Measurements from ENCODE around the gene CTNND2. TPM values are rescaled to one million over a fixed set of nuclear protein-coding genes. Genes with fewer than 3 reads are reported as not detected.

Gene CTNND2
- total RNA-seq, 1 experiment from 2014 or later: not detected

GRCh38 chr5:11082404-11082945, 821.8 kb downstream of the CTNND2 start:
- no TSS peak for BruUV-seq (replicated peaks)
- no peak for TF ChIP-seq EZH2 (IDR thresholded peaks at IDR 0.05; ENCODE audit: borderline replicate concordance, low read depth, low read length, poor library complexity, severe bottlenecking)
- TF ChIP-seq, protein P1, sequence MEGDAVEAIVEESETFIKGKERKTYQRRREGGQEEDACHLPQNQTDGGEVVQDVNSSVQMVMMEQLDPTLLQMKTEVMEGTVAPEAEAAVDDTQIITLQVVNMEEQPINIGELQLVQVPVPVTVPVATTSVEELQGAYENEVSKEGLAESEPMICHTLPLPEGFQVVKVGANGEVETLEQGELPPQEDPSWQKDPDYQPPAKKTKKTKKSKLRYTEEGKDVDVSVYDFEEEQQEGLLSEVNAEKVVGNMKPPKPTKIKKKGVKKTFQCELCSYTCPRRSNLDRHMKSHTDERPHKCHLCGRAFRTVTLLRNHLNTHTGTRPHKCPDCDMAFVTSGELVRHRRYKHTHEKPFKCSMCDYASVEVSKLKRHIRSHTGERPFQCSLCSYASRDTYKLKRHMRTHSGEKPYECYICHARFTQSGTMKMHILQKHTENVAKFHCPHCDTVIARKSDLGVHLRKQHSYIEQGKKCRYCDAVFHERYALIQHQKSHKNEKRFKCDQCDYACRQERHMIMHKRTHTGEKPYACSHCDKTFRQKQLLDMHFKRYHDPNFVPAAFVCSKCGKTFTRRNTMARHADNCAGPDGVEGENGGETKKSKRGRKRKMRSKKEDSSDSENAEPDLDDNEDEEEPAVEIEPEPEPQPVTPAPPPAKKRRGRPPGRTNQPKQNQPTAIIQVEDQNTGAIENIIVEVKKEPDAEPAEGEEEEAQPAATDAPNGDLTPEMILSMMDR (conservative IDR thresholded peaks at IDR 0.05; ENCODE audit: low read depth, low read length): no peak
- no peak for DNase-seq (ENCODE audit: low spot score)
- no peaks in the 10 kb centered on the region for H3K36me3 ChIP-seq (ENCODE audit: insufficient read depth, low read length, poor library complexity, severe bottlenecking)
- CTCF ChIA-PET: no interaction called here
- no peaks in the 10 kb centered on the region for H3K4me1 ChIP-seq (ENCODE audit: insufficient read depth, low read length, poor library complexity, severe bottlenecking)
- no peak overlapping the region for H3K4me3 ChIP-seq (ENCODE audit: low read depth, low read length, poor library complexity, severe bottlenecking)
- POLR2A ChIA-PET (ENCODE audit: low non-redundant PET): no interaction called here
- no peaks in the 10 kb centered on the region for H3K9me3 ChIP-seq (ENCODE audit: low read depth, low read length, poor library complexity, severe bottlenecking)
- intact Hi-C loops (cut with micrococcal nuclease; ENCODE audit: unreplicated experiment): no loop called here
- H3K27ac ChIP-seq (ENCODE audit: low read depth, low read length, poor library complexity, severe bottlenecking): no peak overlapping the region
- peaks cover 14% of the 10 kb centered on the region for H3K27me3 ChIP-seq (replicated peaks; ENCODE audit: insufficient read depth, low read depth, low read length, poor library complexity)

DNA sequence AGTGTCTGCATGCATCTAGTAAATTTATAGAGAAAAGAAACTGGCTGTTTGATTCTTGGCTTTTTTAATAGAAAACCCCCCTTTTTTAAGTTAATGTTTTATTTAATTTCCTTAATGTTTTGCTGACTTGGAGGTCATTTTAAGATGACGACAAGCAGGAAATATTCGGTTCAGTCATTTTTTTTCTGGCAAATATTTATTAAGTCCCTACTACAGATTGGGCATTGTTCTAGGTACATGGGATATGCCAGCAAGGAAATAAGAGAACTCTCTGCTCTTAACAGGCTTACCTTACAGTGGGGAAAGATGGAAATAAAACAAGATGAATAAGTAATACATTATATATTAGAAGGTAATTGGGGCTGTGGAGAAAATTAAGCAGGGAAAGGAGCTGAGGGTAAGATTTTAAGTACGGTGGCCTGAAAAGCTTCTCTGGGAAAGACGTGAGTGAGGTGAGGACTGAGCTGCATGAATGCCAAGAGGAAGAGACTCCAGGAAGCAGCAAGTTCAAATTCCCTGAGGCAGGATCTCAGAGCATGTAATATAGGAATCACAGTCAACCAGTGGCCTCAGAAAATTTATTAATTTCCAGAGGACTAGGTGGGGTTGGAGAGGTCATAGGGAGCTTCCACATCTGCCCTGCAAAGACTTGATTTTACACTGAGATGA, 827.2 kb downstream of the CTNND2 start:
- no peaks in the 10 kb centered on the region for H3K36me3 ChIP-seq (ENCODE audit: insufficient read depth, low read length, poor library complexity, severe bottlenecking)
- no TSS peak for BruUV-seq (replicated peaks)
- TF ChIP-seq EZH2 (IDR thresholded peaks at IDR 0.05; ENCODE audit: borderline replicate concordance, low read depth, low read length, poor library complexity, severe bottlenecking): no peak
- H3K4me1 ChIP-seq (ENCODE audit: insufficient read depth, low read length, poor library complexity, severe bottlenecking): no peaks in the 10 kb centered on the region
- H3K9me3 ChIP-seq (ENCODE audit: low read depth, low read length, poor library complexity, severe bottlenecking): no peaks in the 10 kb centered on the region
- ChIA-PET CTCF (no interaction called here), POLR2A (ENCODE audit: low non-redundant PET) (no interaction called here)
- intact Hi-C loops (cut with micrococcal nuclease; ENCODE audit: unreplicated experiment): no loop called here
- peaks cover 59% of the 10 kb centered on the region for H3K27me3 ChIP-seq (replicated peaks; ENCODE audit: insufficient read depth, low read depth, low read length, poor library complexity)
- no peak for DNase-seq (ENCODE audit: low spot score)
- H3K27ac ChIP-seq (ENCODE audit: low read depth, low read length, poor library complexity, severe bottlenecking): no peak overlapping the region
- H3K4me3 ChIP-seq (ENCODE audit: low read depth, low read length, poor library complexity, severe bottlenecking): no peak overlapping the region

DNA sequence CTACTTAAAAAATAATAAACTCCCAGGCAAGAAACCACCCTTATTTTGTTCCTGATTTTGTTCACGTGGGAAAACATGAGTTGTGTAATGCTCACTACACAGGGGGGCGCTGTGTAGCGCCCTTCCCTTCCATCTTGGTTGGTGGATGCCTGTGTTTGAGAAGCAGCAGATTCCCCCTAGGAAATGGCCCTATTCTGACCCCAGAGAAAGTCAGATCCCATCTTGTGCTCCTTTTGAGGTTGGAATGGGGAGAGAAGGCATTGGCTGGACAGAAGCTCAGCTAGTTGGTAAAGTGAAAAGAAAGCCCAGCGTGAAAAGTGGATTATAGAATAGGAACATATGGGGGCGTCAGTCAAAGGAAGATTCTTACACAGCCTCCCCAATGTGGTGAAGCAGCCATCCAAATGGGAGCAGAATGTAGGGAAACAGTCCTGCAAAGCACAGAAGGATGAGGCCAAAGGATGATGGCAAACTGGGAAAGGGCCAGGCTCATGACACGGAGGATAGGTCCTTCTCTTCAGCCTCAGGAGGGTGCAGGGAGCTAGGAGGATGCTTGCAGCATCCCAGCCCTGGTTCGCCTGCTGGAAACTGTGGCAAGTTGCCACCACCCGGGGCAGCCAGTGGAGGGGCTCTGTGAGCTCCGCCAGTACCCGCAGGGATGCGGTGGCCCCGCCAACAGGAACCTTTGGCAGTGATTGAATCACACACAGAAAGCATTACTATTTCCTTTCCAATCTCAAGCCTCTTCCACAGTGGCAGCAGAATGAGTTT, 829.0 kb downstream of the CTNND2 start:
- Histone ChIP-seq H3K4me1 (ENCODE audit: insufficient read depth, low read length, poor library complexity, severe bottlenecking) (no peaks in the 10 kb centered on the region), H3K9me3 (ENCODE audit: low read depth, low read length, poor library complexity, severe bottlenecking) (no peaks in the 10 kb centered on the region), H3K27me3 (replicated peaks; ENCODE audit: insufficient read depth, low read depth, low read length, poor library complexity) (peaks cover 62% of the 10 kb centered on the region), H3K27ac (ENCODE audit: low read depth, low read length, poor library complexity, severe bottlenecking) (no peak overlapping the region), H3K36me3 (ENCODE audit: insufficient read depth, low read length, poor library complexity, severe bottlenecking) (no peaks in the 10 kb centered on the region), H3K4me3 (ENCODE audit: low read depth, low read length, poor library complexity, severe bottlenecking) (no peak overlapping the region)
- intact Hi-C loops (cut with micrococcal nuclease; ENCODE audit: unreplicated experiment): no loop called here
- CTCF ChIA-PET: no interaction called here
- DNase-seq (ENCODE audit: low spot score): peak; percentile 6
- no peak for TF ChIP-seq EZH2 (IDR thresholded peaks at IDR 0.05; ENCODE audit: borderline replicate concordance, low read depth, low read length, poor library complexity, severe bottlenecking)
- TF ChIP-seq, protein P1 (conservative IDR thresholded peaks at IDR 0.05; ENCODE audit: low read depth, low read length): peak; percentile 52
- POLR2A ChIA-PET (ENCODE audit: low non-redundant PET): no interaction called here
- BruUV-seq (replicated peaks): no TSS peak

Measured in A673 (cell line).